GM21717 (cell line): ENCODE results near the gene METTL16.

ENCODE experiments used
- ATAC-seq: cut with Tn5 transposase; IDR thresholded peaks from one replicate; pipeline ENCODE4 v1.9.1; 2021; ENCODE audit warnings: mild to moderate bottlenecking, moderate library complexity; ENCODE audit not compliant: unreplicated experiment

The METTL16 gene

DNA sequence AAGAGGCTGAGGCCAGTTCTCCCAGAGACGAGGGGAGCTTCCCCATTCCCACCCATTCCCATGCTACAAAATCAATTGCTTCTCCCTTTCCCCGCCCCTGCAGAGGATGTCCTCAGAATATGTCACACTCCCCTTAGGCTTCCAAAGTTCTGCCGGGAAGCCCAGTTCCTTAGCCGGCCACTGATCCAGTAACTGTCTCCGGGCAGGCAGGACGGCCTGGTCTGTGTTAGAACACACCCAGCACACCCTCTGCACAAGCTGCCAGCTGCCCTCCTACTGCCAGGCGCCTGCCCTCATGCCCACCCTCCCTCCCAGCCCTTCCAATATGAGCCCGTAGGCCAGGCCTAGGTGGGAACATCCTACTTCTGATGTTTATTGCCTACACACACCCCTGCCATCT lies 143.3 kb downstream of the METTL16 start:
- ATAC-seq, result no peak

DNA sequence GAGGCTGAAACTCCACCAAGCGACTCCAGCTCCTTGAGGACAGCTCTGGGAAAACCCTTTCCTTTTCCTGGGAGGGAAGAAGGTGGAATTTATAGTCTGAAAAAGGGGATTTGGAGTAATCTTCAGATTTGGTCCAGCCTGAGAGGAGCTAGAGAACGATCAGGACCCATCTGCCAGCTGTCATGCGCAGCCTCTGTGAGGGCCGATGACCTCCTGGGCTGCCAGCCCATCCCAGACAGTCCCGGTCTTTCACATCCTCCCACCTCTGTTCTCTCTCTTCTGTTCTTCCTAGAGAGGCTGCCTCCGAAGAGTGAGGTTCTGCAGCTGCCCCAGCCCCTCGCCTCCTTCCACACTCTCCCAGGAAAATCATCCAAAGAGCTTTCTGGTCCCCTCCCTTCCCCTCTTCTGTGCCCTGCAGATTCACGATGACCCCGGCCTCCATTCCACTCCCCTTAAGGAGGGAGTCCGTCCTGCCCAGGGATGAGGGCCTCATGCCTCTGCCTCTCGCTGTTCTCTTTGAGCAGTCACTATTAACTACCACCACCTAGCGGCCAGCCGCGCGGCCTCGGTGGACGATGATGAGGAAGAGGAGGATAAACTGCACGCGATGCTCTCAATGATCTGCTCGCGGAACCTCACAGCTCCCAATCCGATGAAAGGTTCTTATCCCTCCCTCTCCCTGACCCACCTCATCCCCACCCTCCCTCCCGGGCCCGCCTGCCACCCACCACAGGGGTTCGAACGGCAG lies 144.8 kb downstream of the METTL16 start:
- no peak for ATAC-seq
